GM12878 (cell line): ENCODE data around the gene FHL1. TPM values are rescaled to one million over a fixed set of nuclear protein-coding genes. Genes with fewer than 3 reads are reported as not detected.

Experiments
- ATAC-seq: fragments of 200-7000 bp; cut with Tn5 transposase; 3 replicates; pipeline ENCODE4 v1.9.1; 2020; ENCODE audit warnings: mild to moderate bottlenecking, moderate library complexity
- BruUV-seq: library from RNA; stranded (reverse); fragments of 400-500 nt; replicated peaks from 2 replicates; lab custom pipeline; 2021; lab: Mats Ljungman, UMichigan
- CTCF ChIA-PET: fragments of 300-600 bp; sonication (Branson Sonifier 250); formaldehyde crosslinking; extraction: SDS; loops from one replicate; lab custom pipeline; 2021; ENCODE audit warnings: inconsistent platforms; lab: Yijun Ruan, JAX
- POLR2A ChIA-PET: fragments of 350-600 bp; formaldehyde crosslinking; extraction: SDS; loops from one replicate; lab custom pipeline; 2021; ENCODE audit warnings: inconsistent platforms; lab: Charles Lee
- RAD21 ChIA-PET: fragments of 300-600 bp; sonication (Branson Sonifier 250); formaldehyde crosslinking; loops from one replicate; lab custom pipeline; 2023; ENCODE audit warnings: antibody characterized with exemption; ENCODE audit not compliant: unreplicated experiment; lab: Charles Lee
- SMC1A ChIA-PET: fragments of 300-600 bp; sonication (Branson Sonifier 250); formaldehyde crosslinking; loops from one replicate; lab custom pipeline; 2023; ENCODE audit not compliant: unreplicated experiment, uncharacterized antibody; lab: Charles Lee
- DNase-seq: peaks from one replicate; pipeline ENCODE4 v3.0.0-alpha.2; 2011; ENCODE audit warnings: low read depth, low spot score
- FAIRE-seq: peaks from 3 replicates; lab custom pipeline; 2011; peaks lifted over from hg19 to GRCh38; lab: Jason Lieb, UNC
- H2AFZ ChIP-seq: 2 replicates; pipeline ENCODE4 v1.6.0; 2011; ENCODE audit warnings: low read depth, low read length, control low read depth; ENCODE audit not compliant: control insufficient read depth
- H3K27ac ChIP-seq: 2 replicates; pipeline ENCODE4 v1.5.1; 2011; ENCODE audit warnings: control low read depth; ENCODE audit not compliant: control insufficient read depth, insufficient read depth
- H3K27me3 ChIP-seq, 2 experiments: replicated peaks in 1 of 2; 2 replicates each; pipeline versions ENCODE4 v1.6.0 to v1.6.1; 2011; ENCODE audit warnings: low read length in 1 of 2; ENCODE audit not compliant: control insufficient read depth in 2 of 2, insufficient read depth in 2 of 2
- H3K36me3 ChIP-seq, 2 experiments: 2 replicates each; pipeline ENCODE4 v1.5.1; 2011; ENCODE audit warnings: low read length in 1 of 2; ENCODE audit not compliant: control insufficient read depth in 2 of 2, insufficient read depth in 2 of 2
- H3K4me1 ChIP-seq: 2 replicates; pipeline ENCODE4 v1.6.1; 2011; ENCODE audit warnings: mild to moderate bottlenecking, low read length, moderate library complexity, mixed read lengths; ENCODE audit not compliant: control insufficient read depth, insufficient read depth
- H3K4me2 ChIP-seq: 2 replicates; pipeline ENCODE4 v1.6.0; 2011; ENCODE audit warnings: control low read depth; ENCODE audit not compliant: control insufficient read depth, insufficient read depth
- H3K4me3 ChIP-seq: fragments of 200-600 bp; sonication (generic); 2 replicates; pipeline ENCODE4 v1.5.1; 2016
- H3K79me2 ChIP-seq: 2 replicates; pipeline ENCODE4 v1.6.0; 2011; ENCODE audit warnings: low read length; ENCODE audit not compliant: control insufficient read depth, insufficient read depth
- H3K9ac ChIP-seq: 2 replicates; pipeline ENCODE4 v1.8.0; 2011; ENCODE audit warnings: low read length, control low read depth, mixed read lengths; ENCODE audit not compliant: control insufficient read depth, insufficient read depth
- H3K9me3 ChIP-seq: replicated peaks from 3 replicates; pipeline ENCODE4 v1.5.1; 2011; ENCODE audit warnings: mild to moderate bottlenecking, low read length; ENCODE audit not compliant: control insufficient read depth, insufficient read depth
- H4K20me1 ChIP-seq: 2 replicates; pipeline ENCODE4 v1.6.0; 2011; ENCODE audit not compliant: control insufficient read depth, insufficient read depth
- KLF5 ChIP-seq: fragments of 450-650 bp; IDR thresholded peaks from 2 replicates; pipeline ENCODE4 v1.6.1; 2014; ENCODE audit warnings: mild to moderate bottlenecking; ENCODE audit not compliant: partially characterized antibody
- NR2C2 ChIP-seq: IDR thresholded peaks from 2 replicates; pipeline ENCODE4 v1.6.1; 2011; ENCODE audit warnings: borderline replicate concordance, low read depth; ENCODE audit not compliant: control insufficient read depth, insufficient read length
- RAD51 ChIP-seq: fragments of 450-650 bp; IDR thresholded peaks from 2 replicates; pipeline ENCODE4 v1.6.1; 2016; ENCODE audit warnings: moderate library complexity, mild to moderate bottlenecking, inconsistent platforms
- RBBP5 ChIP-seq: fragments of 200-600 bp; sonication (generic); conservative IDR thresholded peaks from 2 replicates; pipeline ENCODE4 v1.6.1; 2016
- RELB ChIP-seq: fragments of 450-650 bp; IDR thresholded peaks from 2 replicates; pipeline ENCODE4 v1.6.1; 2017; ENCODE audit warnings: low read depth, mild to moderate bottlenecking, moderate library complexity
- TARDBP ChIP-seq: IDR thresholded peaks from 2 replicates; pipeline ENCODE4 v1.6.1; 2016; ENCODE audit warnings: borderline replicate concordance
- WGBS: methylation state at CpG from one replicate; pipeline ENCODE4 v1.1.6; 2016; ENCODE audit warnings: low lambda C conversion rate; ENCODE audit not compliant: insufficient replicate concordance, insufficient coverage; ENCODE audit errors: missing lambda C conversion rate; 5-methylcytosine and 5-hydroxymethylcytosine counted together
- in situ Hi-C: fragments of 300-500 bp; cut with MboI; formaldehyde crosslinking; loops from 9 replicates; pipeline ENCODE4 v1.14.3; 2018; ENCODE audit warnings: mixed read lengths
- intact Hi-C: fragments of 100-400 bp; cut with micrococcal nuclease; formaldehyde crosslinking; loops from one replicate; pipeline ENCODE4 v1.14.2; 2022; ENCODE audit not compliant: unreplicated experiment
- polyA plus RNA-seq, 11 experiments: library from polyadenylated mRNA; depleted of rRNA in 4 of 11; unstranded in 6 of 11; stranded (reverse) in 5 of 11; fragments of >200 nt; fragmentation: Nextera tagmentation in 4 of 11; fragmentation: Illumina TruSeq in 1 of 11; extraction: Ambion mirVana in 4 of 11; extraction: Trizol in 1 of 11; gene quantifications; 1 replicate in 1 of 11; 2 replicates in 10 of 11; pipeline versions ENCODE4 v1.2.1 to v1.2.3, GENCODE V29; 2011 to 2016; ENCODE audit warnings: inconsistent platforms in 2 of 11, missing spikeins in 2 of 11, low read depth in 1 of 11
- total RNA-seq, 4 experiments: library from RNA; depleted of rRNA in 3 of 4; stranded (reverse); fragments of >200 nt in 3 of 4; fragmentation: Illumina TruSeq in 1 of 4; extraction: Trizol in 1 of 4; gene quantifications; 2 replicates each; pipeline versions ENCODE4 v1.2.1 to v1.2.3, GENCODE V29; 2013 to 2021
- TF ChIP-seq, protein P1 (sequence below): fragments of 450-650 bp; IDR thresholded peaks from 2 replicates; pipeline ENCODE4 v1.6.1; 2018; ENCODE audit warnings: mild to moderate bottlenecking, low read depth, moderate library complexity; ENCODE audit not compliant: partially characterized antibody
- TF ChIP-seq, protein P2 (sequence below): fragments of 450-650 bp; formaldehyde crosslinking; IDR thresholded peaks from 2 replicates; pipeline ENCODE4 v1.5.0; 2022; ENCODE audit warnings: mild to moderate bottlenecking, missing genetic modification characterization

Gene FHL1
- total and polyA plus RNA-seq, 10 of the 15 experiments (the other 5 are each of a cell fraction or from before 2014, with no cell fraction given): 0.13 to 0.59 (median 0.34) TPM; not detected in 1

DNA sequence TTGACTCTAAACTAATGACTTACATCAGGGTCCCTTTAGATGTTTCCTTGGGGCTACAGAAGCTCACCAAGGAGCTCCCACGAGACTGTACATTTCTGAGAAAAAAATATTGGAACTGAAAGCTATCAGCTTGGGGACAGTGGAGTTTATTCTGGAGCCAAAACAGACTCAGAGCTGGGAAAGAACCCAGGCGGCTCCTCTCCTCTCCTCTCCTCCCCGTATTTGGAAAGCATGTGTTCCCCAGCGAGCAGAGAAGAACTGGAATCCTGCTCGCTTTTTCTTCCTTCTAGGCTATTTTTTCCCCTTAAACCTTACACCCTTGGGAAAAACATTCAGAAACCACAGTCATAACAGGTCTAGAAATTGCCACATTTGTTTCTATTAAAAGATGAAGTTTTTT lies 108.2 kb downstream of the FHL1 start (continued):
- TF ChIP-seq, protein P1, sequence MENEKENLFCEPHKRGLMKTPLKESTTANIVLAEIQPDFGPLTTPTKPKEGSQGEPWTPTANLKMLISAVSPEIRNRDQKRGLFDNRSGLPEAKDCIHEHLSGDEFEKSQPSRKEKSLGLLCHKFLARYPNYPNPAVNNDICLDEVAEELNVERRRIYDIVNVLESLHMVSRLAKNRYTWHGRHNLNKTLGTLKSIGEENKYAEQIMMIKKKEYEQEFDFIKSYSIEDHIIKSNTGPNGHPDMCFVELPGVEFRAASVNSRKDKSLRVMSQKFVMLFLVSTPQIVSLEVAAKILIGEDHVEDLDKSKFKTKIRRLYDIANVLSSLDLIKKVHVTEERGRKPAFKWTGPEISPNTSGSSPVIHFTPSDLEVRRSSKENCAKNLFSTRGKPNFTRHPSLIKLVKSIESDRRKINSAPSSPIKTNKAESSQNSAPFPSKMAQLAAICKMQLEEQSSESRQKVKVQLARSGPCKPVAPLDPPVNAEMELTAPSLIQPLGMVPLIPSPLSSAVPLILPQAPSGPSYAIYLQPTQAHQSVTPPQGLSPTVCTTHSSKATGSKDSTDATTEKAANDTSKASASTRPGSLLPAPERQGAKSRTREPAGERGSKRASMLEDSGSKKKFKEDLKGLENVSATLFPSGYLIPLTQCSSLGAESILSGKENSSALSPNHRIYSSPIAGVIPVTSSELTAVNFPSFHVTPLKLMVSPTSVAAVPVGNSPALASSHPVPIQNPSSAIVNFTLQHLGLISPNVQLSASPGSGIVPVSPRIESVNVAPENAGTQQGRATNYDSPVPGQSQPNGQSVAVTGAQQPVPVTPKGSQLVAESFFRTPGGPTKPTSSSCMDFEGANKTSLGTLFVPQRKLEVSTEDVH: no peak
- no peak for TF ChIP-seq NR2C2
- no peak for TF ChIP-seq TARDBP

DNA sequence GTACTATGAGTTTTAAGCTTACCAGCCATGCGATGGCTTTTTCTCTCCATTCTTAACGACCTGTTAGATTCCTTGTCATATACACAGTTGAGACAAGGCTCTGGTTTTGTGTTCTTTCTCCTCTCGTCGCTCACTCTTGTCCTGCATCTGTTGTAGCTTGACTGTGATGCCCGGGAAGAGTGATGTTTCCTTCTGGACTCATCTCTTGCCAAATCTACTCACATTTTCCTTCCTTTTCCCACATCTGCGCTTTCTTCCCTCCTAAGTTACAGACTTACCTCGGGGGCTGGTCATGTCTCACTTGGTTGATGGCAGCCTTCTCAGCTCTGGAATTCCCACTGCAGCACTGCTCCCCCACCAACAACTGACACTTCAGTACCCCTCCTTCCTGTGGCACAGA lies 108.7 kb downstream of the FHL1 start:
- Histone ChIP-seq H3K79me2 (no peaks in the 10 kb centered on the region), H3K9me3 (no peaks in the 10 kb centered on the region), H3K4me3 (no peak overlapping the region), H3K9ac (no peak overlapping the region), H3K4me1 (no peaks in the 10 kb centered on the region), H3K36me3 (no peaks in the 10 kb centered on the region), H2AFZ (no peak overlapping the region), H3K27ac (no peak overlapping the region), H3K4me2 (no peak overlapping the region), H4K20me1 (no peaks in the 10 kb centered on the region), H3K27me3 (no peaks in the 10 kb centered on the region)
- RAD21 ChIA-PET: interaction anchor here (1.2 kb wide), 1 partner anchor 27 kb away, joined by 3 read pairs; no protein-coding TSS in a partner anchor
- FAIRE-seq: no peak
- no peak for TF ChIP-seq RAD51
- TF ChIP-seq, protein P2, sequence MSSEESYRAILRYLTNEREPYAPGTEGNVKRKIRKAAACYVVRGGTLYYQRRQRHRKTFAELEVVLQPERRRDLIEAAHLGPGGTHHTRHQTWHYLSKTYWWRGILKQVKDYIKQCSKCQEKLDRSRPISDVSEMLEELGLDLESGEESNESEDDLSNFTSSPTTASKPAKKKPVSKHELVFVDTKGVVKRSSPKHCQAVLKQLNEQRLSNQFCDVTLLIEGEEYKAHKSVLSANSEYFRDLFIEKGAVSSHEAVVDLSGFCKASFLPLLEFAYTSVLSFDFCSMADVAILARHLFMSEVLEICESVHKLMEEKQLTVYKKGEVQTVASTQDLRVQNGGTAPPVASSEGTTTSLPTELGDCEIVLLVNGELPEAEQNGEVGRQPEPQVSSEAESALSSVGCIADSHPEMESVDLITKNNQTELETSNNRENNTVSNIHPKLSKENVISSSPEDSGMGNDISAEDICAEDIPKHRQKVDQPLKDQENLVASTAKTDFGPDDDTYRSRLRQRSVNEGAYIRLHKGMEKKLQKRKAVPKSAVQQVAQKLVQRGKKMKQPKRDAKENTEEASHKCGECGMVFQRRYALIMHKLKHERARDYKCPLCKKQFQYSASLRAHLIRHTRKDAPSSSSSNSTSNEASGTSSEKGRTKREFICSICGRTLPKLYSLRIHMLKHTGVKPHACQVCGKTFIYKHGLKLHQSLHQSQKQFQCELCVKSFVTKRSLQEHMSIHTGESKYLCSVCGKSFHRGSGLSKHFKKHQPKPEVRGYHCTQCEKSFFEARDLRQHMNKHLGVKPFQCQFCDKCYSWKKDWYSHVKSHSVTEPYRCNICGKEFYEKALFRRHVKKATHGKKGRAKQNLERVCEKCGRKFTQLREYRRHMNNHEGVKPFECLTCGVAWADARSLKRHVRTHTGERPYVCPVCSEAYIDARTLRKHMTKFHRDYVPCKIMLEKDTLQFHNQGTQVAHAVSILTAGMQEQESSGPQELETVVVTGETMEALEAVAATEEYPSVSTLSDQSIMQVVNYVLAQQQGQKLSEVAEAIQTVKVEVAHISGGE (CRISPR knock-in tag): no peak
- no peak for TF ChIP-seq RBBP5
- TF ChIP-seq KLF5: no peak
- no peak for TF ChIP-seq RELB
- POLR2A ChIA-PET: interaction anchor here (0.9 kb wide), 1 partner anchor 27 kb away, joined by 3 read pairs; no protein-coding TSS in a partner anchor
- BruUV-seq: no TSS peak
- intact Hi-C loops: no loop called here
- no peak for ATAC-seq
- CTCF ChIA-PET: interaction anchor here (0.9 to 1.1 kb wide), 2 partner anchors 16 to 228 kb away, joined by 3 to 5 read pairs; no protein-coding TSS in a partner anchor
- DNase-seq: no peak
- 15% methylated on average over 7 of the region's 7 CpGs for WGBS
- SMC1A ChIA-PET: interaction anchor here (0.7 to 1.5 kb wide), 5 partner anchors 11 to 228 kb away, joined by 3 to 4 read pairs (median 4); no protein-coding TSS in a partner anchor
- in situ Hi-C loops: no loop called here
